ENCODE measurements around the gene GNAI3. TPM values are rescaled to one million over a fixed set of nuclear protein-coding genes. Genes with fewer than 3 reads are reported as not detected.

GNAI3 gene
- total RNA-seq, 4 donors from 2014 or later, result 2.3 to 20.0 (median 5.8) TPM

GRCh38 chr1:109566982-109567381 lies 18.6 kb downstream of the GNAI3 start:
- no peak for TF ChIP-seq POLR2A (IDR thresholded peaks at IDR 0.05)
- no peak for TF ChIP-seq CTCF (IDR thresholded peaks at IDR 0.05)
- H3K9me3 ChIP-seq, result no peaks in the 10 kb centered on the region
- peaks cover 0 to 15% of the 10 kb centered on the region in 2 donors for H3K4me1 ChIP-seq
- no peak for DNase-seq
- H3K27me3 ChIP-seq, result no peaks in the 10 kb centered on the region
- H3K27ac ChIP-seq, result no peak overlapping the region
- no peaks in the 10 kb centered on the region for H3K36me3 ChIP-seq
- H3K4me3 ChIP-seq, result no peak overlapping the region
- intact Hi-C loops (cut with DNase I; ENCODE audit: low total_unique reads), result no loop called here

- TF ChIP-seq CTCF (IDR thresholded peaks at IDR 0.05) (no peak), POLR2A (IDR thresholded peaks at IDR 0.05) (no peak)
- Histone ChIP-seq H3K9me3 (no peaks in the 10 kb centered on the region), H3K4me1 (peaks cover 0 to 5% of the 10 kb centered on the region in 2 donors), H3K4me3 (no peak overlapping the region), H3K27ac (no peak overlapping the region), H3K36me3 (no peaks in the 10 kb centered on the region), H3K27me3 (no peaks in the 10 kb centered on the region)
- intact Hi-C loops (cut with DNase I; ENCODE audit: low total_unique reads), result no loop called here
- DNase-seq, result no peak
These were observed 19.7 kb downstream of the GNAI3 start for GRCh38 chr1:109567877-109568672.

GRCh38 chr1:109569323-109569722 lies 20.9 kb downstream of the GNAI3 start:
- Histone ChIP-seq H3K4me1 (no peaks in the 10 kb centered on the region), H3K4me3 (no peak overlapping the region), H3K9me3 (no peaks in the 10 kb centered on the region), H3K36me3 (no peaks in the 10 kb centered on the region), H3K27me3 (no peaks in the 10 kb centered on the region), H3K27ac (no peak overlapping the region)
- no peak for DNase-seq
- TF ChIP-seq POLR2A (IDR thresholded peaks at IDR 0.05) (no peak), CTCF (IDR thresholded peaks at IDR 0.05) (no peak)
- intact Hi-C loops (cut with DNase I; ENCODE audit: low total_unique reads), result no loop called here

- Histone ChIP-seq H3K36me3 (no peaks in the 10 kb centered on the region), H3K27me3 (no peaks in the 10 kb centered on the region), H3K27ac (no peak overlapping the region), H3K4me3 (no peak overlapping the region), H3K4me1 (no peaks in the 10 kb centered on the region), H3K9me3 (no peaks in the 10 kb centered on the region)
- DNase-seq, result no peak
- intact Hi-C loops (cut with DNase I; ENCODE audit: low total_unique reads), result no loop called here
- TF ChIP-seq POLR2A (IDR thresholded peaks at IDR 0.05), result no peak
These were observed 22.0 kb downstream of the GNAI3 start for GRCh38 chr1:109570414-109570813.

GRCh38 chr1:109573785-109574184 lies 25.4 kb downstream of the GNAI3 start:
- intact Hi-C loops (cut with DNase I; ENCODE audit: low total_unique reads), result no loop called here
- Histone ChIP-seq H3K27ac (no peak overlapping the region), H3K9me3 (no peaks in the 10 kb centered on the region), H3K4me1 (no peaks in the 10 kb centered on the region), H3K27me3 (no peaks in the 10 kb centered on the region), H3K4me3 (no peak overlapping the region), H3K36me3 (no peaks in the 10 kb centered on the region)
- TF ChIP-seq CTCF (IDR thresholded peaks at IDR 0.05) (no peak), POLR2A (IDR thresholded peaks at IDR 0.05) (no peak)
- no peak for DNase-seq
